RPMI8226 (cell line): ENCODE measurements around the gene TRAP1.
"Not testable (repeated sequence)": the region's sequence is repeated elsewhere in the genome, so short reads cannot be mapped to it uniquely, and the experiment has no call there.

Experiments
- DNase-seq: peaks from one replicate; pipeline ENCODE4 v3.0.0-alpha.2; 2015

The TRAP1 gene

DNA sequence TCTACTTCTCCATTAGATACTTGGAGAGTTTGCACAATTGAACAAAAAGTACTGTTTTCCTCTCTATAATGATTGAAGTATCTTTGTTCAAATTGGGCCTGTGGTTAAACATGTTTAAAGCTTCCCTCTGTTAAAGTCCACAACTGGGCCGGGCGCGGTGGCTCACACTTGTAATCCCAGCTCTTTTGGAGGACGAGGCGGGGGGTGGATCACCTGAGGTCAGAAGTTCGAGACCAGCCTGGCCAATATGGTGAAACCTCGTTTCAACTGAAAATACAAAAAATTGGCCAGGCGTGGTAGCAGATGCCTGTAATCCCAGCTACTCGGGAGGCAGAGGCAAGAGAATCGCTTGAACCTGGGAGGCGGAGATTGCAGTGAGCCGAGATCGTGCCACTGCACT lies 108.3 kb downstream of the TRAP1 start:
- DNase-seq, result not testable (repeated sequence)

DNA sequence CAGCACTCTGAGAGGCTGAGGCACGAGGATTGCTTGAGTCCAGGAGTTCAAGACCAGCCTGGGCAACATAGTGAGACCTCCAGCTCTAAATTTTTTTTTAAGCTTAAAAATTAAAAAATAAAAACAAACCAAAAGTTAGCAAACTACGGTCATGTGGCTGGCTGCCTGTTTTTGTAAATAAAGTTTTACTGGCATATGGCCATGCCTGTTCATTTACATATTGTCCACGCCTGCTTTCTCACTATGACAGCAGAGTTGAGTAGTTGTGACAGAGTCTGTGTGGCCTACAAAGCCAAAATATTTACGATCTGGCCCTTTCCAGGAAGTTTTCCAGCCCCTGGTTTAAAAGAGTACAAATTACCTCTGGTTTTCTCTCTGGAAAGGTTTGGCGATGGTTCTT lies 109.3 kb downstream of the TRAP1 start:
- DNase-seq, result no peak
